A549 (cell line): ENCODE measurements around the gene SLC24A3. TPM values are rescaled to one million over a fixed set of nuclear protein-coding genes. Genes with fewer than 3 reads are reported as not detected.

Experiments
- ATAC-seq, 2 experiments: fragments of 200-7000 bp in 1 of 2; fragments of >200 bp in 1 of 2; cut with Nextera tagmentation in 1 of 2; cut with Tn5 transposase in 1 of 2; 3 replicates each; pipeline versions ENCODE4 v1.8.0 to v1.9.1; 2018 to 2020; ENCODE audit warnings: mild to moderate bottlenecking in 1 of 2, moderate library complexity in 1 of 2
- CTCF ChIA-PET: fragments of 300-600 bp; sonication (Branson Sonifier 250); formaldehyde crosslinking; extraction: SDS; loops from one replicate; lab custom pipeline; 2021; ENCODE audit warnings: antibody characterized with exemption, inconsistent platforms; lab: Yijun Ruan, JAX
- POLR2A ChIA-PET: fragments of 350-600 bp; formaldehyde crosslinking; extraction: SDS; loops from one replicate; lab custom pipeline; 2021; ENCODE audit warnings: antibody characterized with exemption, inconsistent platforms; lab: Yijun Ruan, JAX
- DNase-seq, 2 experiments: peaks; one replicate each; pipeline versions ENCODE4 v3.0.0 to v3.0.0-alpha.2; 2011 to 2016; ENCODE audit warnings: low read depth in 1 of 2, low spot score in 1 of 2
- FAIRE-seq: peaks from 2 replicates; lab custom pipeline; 2011; peaks lifted over from hg19 to GRCh38; lab: Jason Lieb, UNC
- H3K27ac ChIP-seq, 2 experiments: fragments of >200 bp; sonication (Bioruptor Twin); formaldehyde crosslinking; 3 replicates each; pipeline ENCODE4 v1.5.1; 2016 to 2017
- H3K4me1 ChIP-seq: fragments of >200 bp; sonication (Bioruptor Twin); formaldehyde crosslinking; 3 replicates; pipeline ENCODE4 v1.6.1; 2016
- H3K4me2 ChIP-seq: fragments of >200 bp; sonication (Bioruptor Twin); formaldehyde crosslinking; 3 replicates; pipeline ENCODE4 v1.6.1; 2016
- H3K4me3 ChIP-seq: fragments of >200 bp; sonication (Bioruptor Twin); formaldehyde crosslinking; 3 replicates; pipeline ENCODE4 v1.5.1; 2016
- H3K9me3 ChIP-seq: fragments of >200 bp; sonication (Bioruptor Twin); formaldehyde crosslinking; 3 replicates; pipeline ENCODE4 v1.6.1; 2016
- BHLHE40 ChIP-seq: IDR thresholded peaks from 2 replicates; pipeline ENCODE4 v1.6.1; 2012; ENCODE audit warnings: low read depth, low read length, inconsistent platforms
- CBX8 ChIP-seq: fragments of 200-600 bp; sonication (generic); IDR thresholded peaks from 2 replicates; pipeline ENCODE4 v1.6.1; 2016
- CEBPB ChIP-seq, 2 experiments: fragments of >200 bp in 1 of 2; sonication (Bioruptor Twin) in 1 of 2; formaldehyde crosslinking in 1 of 2; IDR thresholded peaks; 2 replicates each; pipeline ENCODE4 v1.6.1; 2012 to 2016
- CHD2 ChIP-seq: fragments of 150-350 bp; IDR thresholded peaks from 2 replicates; pipeline ENCODE4 v1.6.1; 2014; ENCODE audit warnings: low read length; ENCODE audit not compliant: partially characterized antibody
- CHD4 ChIP-seq: fragments of 200-600 bp; sonication (generic); IDR thresholded peaks from 2 replicates; pipeline ENCODE4 v1.6.1; 2016; ENCODE audit warnings: antibody characterized with exemption, mild to moderate bottlenecking, borderline replicate concordance
- EHMT2 ChIP-seq: fragments of 200-600 bp; sonication (generic); IDR thresholded peaks from 2 replicates; pipeline ENCODE4 v1.6.1; 2016; ENCODE audit warnings: antibody characterized with exemption, low read depth, mild to moderate bottlenecking, moderate library complexity
- ESRRA ChIP-seq: fragments of 150-350 bp; IDR thresholded peaks from 2 replicates; pipeline ENCODE4 v1.6.1; 2014; ENCODE audit warnings: mild to moderate bottlenecking, low read length, borderline replicate concordance
- FOSL2 ChIP-seq, 2 experiments: fragments of 450-650 bp in 1 of 2; fragments of >200 bp in 1 of 2; sonication (Bioruptor Twin) in 1 of 2; formaldehyde crosslinking; IDR thresholded peaks; 2 replicates each; pipeline versions ENCODE4 v1.5.0 to v1.6.1; 2016 to 2020; ENCODE audit warnings: mild to moderate bottlenecking in 1 of 2, moderate library complexity in 1 of 2
- HDAC2 ChIP-seq: fragments of 200-600 bp; sonication (generic); IDR thresholded peaks from 2 replicates; pipeline ENCODE4 v1.6.1; 2016
- HOXA7 ChIP-seq: fragments of 250-450 bp; sonication (Bioruptor Pico); IDR thresholded peaks from 2 replicates; pipeline ENCODE4 v1.5.0; 2020; ENCODE audit warnings: mild to moderate bottlenecking, moderate library complexity
- HOXB13 ChIP-seq: fragments of 250-450 bp; sonication (Bioruptor Pico); IDR thresholded peaks from 2 replicates; pipeline ENCODE4 v1.5.0; 2020; ENCODE audit warnings: low read depth, mild to moderate bottlenecking, moderate library complexity
- HOXB5 ChIP-seq: fragments of 250-450 bp; sonication (Bioruptor Pico); IDR thresholded peaks from 2 replicates; pipeline ENCODE4 v1.5.0; 2020; ENCODE audit warnings: mild to moderate bottlenecking, moderate library complexity
- JUN ChIP-seq, 2 experiments: fragments of >200 bp; sonication (Bioruptor Twin); formaldehyde crosslinking; IDR thresholded peaks; 2 replicates in 1 of 2; 3 replicates in 1 of 2; pipeline ENCODE4 v1.6.1; 2016 to 2017
- JUNB ChIP-seq: fragments of >200 bp; sonication (Bioruptor Twin); formaldehyde crosslinking; IDR thresholded peaks from 2 replicates; pipeline ENCODE4 v1.6.1; 2016
- MAFK ChIP-seq: fragments of 450-650 bp; IDR thresholded peaks from 2 replicates; pipeline ENCODE4 v1.6.1; 2014; ENCODE audit not compliant: partially characterized antibody
- MYC ChIP-seq: IDR thresholded peaks from 2 replicates; pipeline ENCODE4 v1.6.1; 2012; ENCODE audit warnings: mild to moderate bottlenecking, inconsistent platforms, low read length, improper control_type of control experiment, borderline replicate concordance
- NFE2L2 ChIP-seq: fragments of 150-350 bp; conservative IDR thresholded peaks from 2 replicates; pipeline ENCODE4 v1.6.1; 2014; ENCODE audit warnings: low read length
- PHF8 ChIP-seq: fragments of 200-600 bp; sonication (generic); IDR thresholded peaks from 2 replicates; pipeline ENCODE4 v1.6.1; 2016; ENCODE audit warnings: low read depth, mild to moderate bottlenecking, antibody characterized with exemption, moderate library complexity, borderline replicate concordance
- RAD21 ChIP-seq, 2 experiments: fragments of >200 bp in 1 of 2; sonication (Bioruptor Twin) in 1 of 2; formaldehyde crosslinking in 1 of 2; IDR thresholded peaks in 1 of 2; conservative IDR thresholded peaks in 1 of 2; 2 replicates in 1 of 2; 3 replicates in 1 of 2; pipeline ENCODE4 v1.6.1; 2012 to 2018; ENCODE audit warnings: inconsistent platforms in 1 of 2
- TP53 ChIP-seq: fragments of 250-450 bp; sonication (Bioruptor Pico); IDR thresholded peaks from 2 replicates; pipeline ENCODE4 v1.5.0; 2021; ENCODE audit warnings: mild to moderate bottlenecking, moderate library complexity
- ZC3H11A ChIP-seq: fragments of 450-650 bp; IDR thresholded peaks from 2 replicates; pipeline ENCODE4 v1.6.1; 2014; ENCODE audit warnings: antibody characterized with exemption, mild to moderate bottlenecking
- WGBS: methylation state at CpG from one replicate; pipeline ENCODE4 v1.1.6; 2017; ENCODE audit errors: missing lambda C conversion rate; 5-methylcytosine and 5-hydroxymethylcytosine counted together
- polyA plus RNA-seq, 4 experiments: library from polyadenylated mRNA; depleted of rRNA in 3 of 4; stranded (reverse); fragments of >200 nt; fragmentation: RNase III in 1 of 4; extraction: RNeasy Plus Mini Kit Qiagen cat#74134 plus additional on column Dnase treatment in 1 of 4; gene quantifications; 2 replicates in 3 of 4; 3 replicates in 1 of 4; pipeline ENCODE4 v1.2.3, GENCODE V29; 2011 to 2017
- TF ChIP-seq, protein P1 (sequence below): fragments of >200 bp; sonication (Bioruptor Twin); formaldehyde crosslinking; IDR thresholded peaks from 2 replicates; pipeline ENCODE4 v1.6.1; 2016
- TF ChIP-seq, protein P2 (sequence below): fragments of 250-450 bp; sonication (Bioruptor Pico); IDR thresholded peaks from 2 replicates; pipeline ENCODE4 v1.5.0; 2020; ENCODE audit warnings: low read depth, mild to moderate bottlenecking, moderate library complexity
- TF ChIP-seq, protein P3 (sequence below): IDR thresholded peaks from 2 replicates; pipeline ENCODE4 v1.6.1; 2012
- TF ChIP-seq, protein P4 (sequence below): IDR thresholded peaks from 2 replicates; pipeline ENCODE4 v1.6.1; 2012; ENCODE audit warnings: low read depth, borderline replicate concordance
- TF ChIP-seq, protein P5 (sequence below): fragments of >200 bp; sonication (Bioruptor Twin); formaldehyde crosslinking; IDR thresholded peaks from 3 replicates; pipeline ENCODE4 v1.5.1; 2016
- TF ChIP-seq, protein P6 (sequence below): fragments of 250-450 bp; sonication (Bioruptor Pico); IDR thresholded peaks from 2 replicates; pipeline ENCODE4 v1.5.0; 2021; ENCODE audit warnings: mild to moderate bottlenecking, moderate library complexity, borderline replicate concordance
- TF ChIP-seq, protein P7 (sequence below): IDR thresholded peaks from 2 replicates; pipeline ENCODE4 v1.6.1; 2012

SLC24A3 gene
- polyA plus RNA-seq, 2 of the 4 experiments (the other 2 are of a cell fraction), result 0.08 TPM; not detected in 1

DNA sequence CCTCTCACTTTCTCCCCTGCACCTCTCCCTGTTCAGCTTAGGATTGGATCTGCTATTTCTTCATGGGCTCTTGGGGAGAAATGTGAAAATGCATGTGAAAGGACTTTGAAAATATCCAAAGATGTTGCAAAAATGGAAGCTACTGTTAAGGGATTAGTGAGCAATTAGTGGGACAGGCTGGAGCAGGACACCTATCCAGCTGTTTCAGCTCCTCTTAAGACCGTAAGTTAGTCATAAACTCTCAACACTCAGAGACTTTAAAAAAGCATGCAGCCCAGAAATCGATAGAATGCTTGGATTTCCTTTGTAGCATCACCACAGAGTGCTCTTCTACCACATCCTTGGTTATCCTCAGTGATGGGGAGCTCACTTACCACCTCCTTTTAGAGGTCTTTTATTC lies 88.7 kb downstream of the SLC24A3 start:
- H3K4me1 ChIP-seq, result no peaks in the 10 kb centered on the region
- no peak for DNase-seq
- CTCF ChIA-PET, result interaction anchor here (1.0 to 1.1 kb wide), 3 partner anchors 9 to 16 kb away, joined by 3 to 4 read pairs (median 3); no protein-coding TSS in a partner anchor
- ATAC-seq, result no peak
- TF ChIP-seq BHLHE40, result no peak
- TF ChIP-seq PHF8, result no peak
- TF ChIP-seq HDAC2, result no peak
- no peak for TF ChIP-seq RAD21 (conservative IDR thresholded peaks at IDR 0.05 in 1 of 2, IDR thresholded peaks at IDR 0.05 in 1 of 2)
- TF ChIP-seq, protein P1, sequence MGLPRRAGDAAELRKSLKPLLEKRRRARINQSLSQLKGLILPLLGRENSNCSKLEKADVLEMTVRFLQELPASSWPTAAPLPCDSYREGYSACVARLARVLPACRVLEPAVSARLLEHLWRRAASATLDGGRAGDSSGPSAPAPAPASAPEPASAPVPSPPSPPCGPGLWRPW, result no peak
- TF ChIP-seq MYC, result no peak
- no peak for TF ChIP-seq CHD4
- no peak for TF ChIP-seq CBX8
- TF ChIP-seq, protein P2, sequence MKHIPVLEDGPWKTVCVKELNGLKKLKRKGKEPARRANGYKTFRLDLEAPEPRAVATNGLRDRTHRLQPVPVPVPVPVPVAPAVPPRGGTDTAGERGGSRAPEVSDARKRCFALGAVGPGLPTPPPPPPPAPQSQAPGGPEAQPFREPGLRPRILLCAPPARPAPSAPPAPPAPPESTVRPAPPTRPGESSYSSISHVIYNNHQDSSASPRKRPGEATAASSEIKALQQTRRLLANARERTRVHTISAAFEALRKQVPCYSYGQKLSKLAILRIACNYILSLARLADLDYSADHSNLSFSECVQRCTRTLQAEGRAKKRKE (CRISPR knock-in tag), result no peak
- TF ChIP-seq HOXB5, result no peak
- TF ChIP-seq FOSL2 (IDR thresholded peaks at IDR 0.05), result no peak
- no peak for TF ChIP-seq FOSL2 (CRISPR knock-in tag; IDR thresholded peaks at IDR 0.05)
- TF ChIP-seq, protein P3, sequence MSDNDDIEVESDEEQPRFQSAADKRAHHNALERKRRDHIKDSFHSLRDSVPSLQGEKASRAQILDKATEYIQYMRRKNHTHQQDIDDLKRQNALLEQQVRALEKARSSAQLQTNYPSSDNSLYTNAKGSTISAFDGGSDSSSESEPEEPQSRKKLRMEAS, result no peak
- TF ChIP-seq, protein P4, sequence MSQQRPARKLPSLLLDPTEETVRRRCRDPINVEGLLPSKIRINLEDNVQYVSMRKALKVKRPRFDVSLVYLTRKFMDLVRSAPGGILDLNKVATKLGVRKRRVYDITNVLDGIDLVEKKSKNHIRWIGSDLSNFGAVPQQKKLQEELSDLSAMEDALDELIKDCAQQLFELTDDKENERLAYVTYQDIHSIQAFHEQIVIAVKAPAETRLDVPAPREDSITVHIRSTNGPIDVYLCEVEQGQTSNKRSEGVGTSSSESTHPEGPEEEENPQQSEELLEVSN, result no peak
- TF ChIP-seq, protein P5, sequence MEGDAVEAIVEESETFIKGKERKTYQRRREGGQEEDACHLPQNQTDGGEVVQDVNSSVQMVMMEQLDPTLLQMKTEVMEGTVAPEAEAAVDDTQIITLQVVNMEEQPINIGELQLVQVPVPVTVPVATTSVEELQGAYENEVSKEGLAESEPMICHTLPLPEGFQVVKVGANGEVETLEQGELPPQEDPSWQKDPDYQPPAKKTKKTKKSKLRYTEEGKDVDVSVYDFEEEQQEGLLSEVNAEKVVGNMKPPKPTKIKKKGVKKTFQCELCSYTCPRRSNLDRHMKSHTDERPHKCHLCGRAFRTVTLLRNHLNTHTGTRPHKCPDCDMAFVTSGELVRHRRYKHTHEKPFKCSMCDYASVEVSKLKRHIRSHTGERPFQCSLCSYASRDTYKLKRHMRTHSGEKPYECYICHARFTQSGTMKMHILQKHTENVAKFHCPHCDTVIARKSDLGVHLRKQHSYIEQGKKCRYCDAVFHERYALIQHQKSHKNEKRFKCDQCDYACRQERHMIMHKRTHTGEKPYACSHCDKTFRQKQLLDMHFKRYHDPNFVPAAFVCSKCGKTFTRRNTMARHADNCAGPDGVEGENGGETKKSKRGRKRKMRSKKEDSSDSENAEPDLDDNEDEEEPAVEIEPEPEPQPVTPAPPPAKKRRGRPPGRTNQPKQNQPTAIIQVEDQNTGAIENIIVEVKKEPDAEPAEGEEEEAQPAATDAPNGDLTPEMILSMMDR, result no peak
- TF ChIP-seq TP53 (CRISPR knock-in tag), result no peak
- TF ChIP-seq HOXB13, result no peak
- TF ChIP-seq JUNB, result no peak
- TF ChIP-seq JUN (IDR thresholded peaks at IDR 0.05), result no peak
- TF ChIP-seq, all 56 proteins: peak for 0
- 4% methylated on average over 2 of the region's 2 CpGs for WGBS
- Histone ChIP-seq H3K4me3 (no peak overlapping the region), H3K27ac (no peak overlapping the region), H3K9me3 (peaks cover 3% of the 10 kb centered on the region; the same call in 1 of the 3 replicates), H3K4me2 (no peak overlapping the region)
- FAIRE-seq, result no peak
- POLR2A ChIA-PET, result interaction anchor here (0.5 kb wide), 1 partner anchor 12 kb away, joined by 3 read pairs; no protein-coding TSS in a partner anchor

DNA sequence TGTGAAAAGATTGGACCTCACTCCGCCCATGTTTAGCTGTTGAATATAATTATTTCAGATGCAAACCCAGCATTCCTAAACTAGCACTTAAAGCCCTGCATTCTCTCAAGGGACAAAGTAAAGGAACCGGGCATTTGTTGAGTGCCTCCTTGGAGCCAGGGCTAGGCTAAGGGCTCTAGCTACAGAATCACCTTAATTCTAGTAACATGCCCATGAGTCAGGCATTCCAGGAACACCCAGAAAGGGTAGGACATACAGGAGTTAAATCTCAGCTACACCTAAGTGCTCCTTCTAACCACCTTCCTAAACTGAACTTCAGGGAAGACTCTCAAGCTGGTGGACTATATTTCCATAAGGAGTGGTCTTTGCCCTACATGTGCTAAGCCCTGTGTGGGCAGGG lies 89.4 kb downstream of the SLC24A3 start:
- Histone ChIP-seq H3K4me1 (no peaks in the 10 kb centered on the region), H3K27ac (no peak overlapping the region), H3K4me2 (no peak overlapping the region), H3K9me3 (peaks cover 3% of the 10 kb centered on the region; the same call in 1 of the 3 replicates), H3K4me3 (no peak overlapping the region)
- ATAC-seq (no peak), DNase-seq (no peak), FAIRE-seq (no peak)
- CTCF ChIA-PET, result interaction anchor here (1.1 kb wide), 1 partner anchor 10 kb away, joined by 4 read pairs; no protein-coding TSS in a partner anchor
- WGBS, result 0% methylated on average over 2 of the region's 2 CpGs
- POLR2A ChIA-PET, result no interaction called here
- TF ChIP-seq EHMT2 (no peak), ZC3H11A (no peak), HOXA7 (CRISPR knock-in tag) (no peak), BHLHE40 (no peak), NFE2L2 (no peak), CHD2 (no peak), HOXB5 (no peak), MAFK (no peak), CEBPB (IDR thresholded peaks at IDR 0.05) (no peak), TP53 (CRISPR knock-in tag) (no peak), ESRRA (no peak)
- TF ChIP-seq, protein P1, result no peak
- TF ChIP-seq, protein P6, sequence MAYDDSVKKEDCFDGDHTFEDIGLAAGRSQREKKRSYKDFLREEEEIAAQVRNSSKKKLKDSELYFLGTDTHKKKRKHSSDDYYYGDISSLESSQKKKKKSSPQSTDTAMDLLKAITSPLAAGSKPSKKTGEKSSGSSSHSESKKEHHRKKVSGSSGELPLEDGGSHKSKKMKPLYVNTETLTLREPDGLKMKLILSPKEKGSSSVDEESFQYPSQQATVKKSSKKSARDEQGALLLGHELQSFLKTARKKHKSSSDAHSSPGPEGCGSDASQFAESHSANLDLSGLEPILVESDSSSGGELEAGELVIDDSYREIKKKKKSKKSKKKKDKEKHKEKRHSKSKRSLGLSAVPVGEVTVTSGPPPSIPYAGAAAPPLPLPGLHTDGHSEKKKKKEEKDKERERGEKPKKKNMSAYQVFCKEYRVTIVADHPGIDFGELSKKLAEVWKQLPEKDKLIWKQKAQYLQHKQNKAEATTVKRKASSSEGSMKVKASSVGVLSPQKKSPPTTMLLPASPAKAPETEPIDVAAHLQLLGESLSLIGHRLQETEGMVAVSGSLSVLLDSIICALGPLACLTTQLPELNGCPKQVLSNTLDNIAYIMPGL (CRISPR knock-in tag), result no peak
- TF ChIP-seq, protein P7, sequence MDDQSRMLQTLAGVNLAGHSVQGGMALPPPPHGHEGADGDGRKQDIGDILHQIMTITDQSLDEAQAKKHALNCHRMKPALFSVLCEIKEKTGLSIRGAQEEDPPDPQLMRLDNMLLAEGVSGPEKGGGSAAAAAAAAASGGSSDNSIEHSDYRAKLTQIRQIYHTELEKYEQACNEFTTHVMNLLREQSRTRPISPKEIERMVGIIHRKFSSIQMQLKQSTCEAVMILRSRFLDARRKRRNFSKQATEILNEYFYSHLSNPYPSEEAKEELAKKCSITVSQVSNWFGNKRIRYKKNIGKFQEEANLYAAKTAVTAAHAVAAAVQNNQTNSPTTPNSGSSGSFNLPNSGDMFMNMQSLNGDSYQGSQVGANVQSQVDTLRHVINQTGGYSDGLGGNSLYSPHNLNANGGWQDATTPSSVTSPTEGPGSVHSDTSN, result no peak
- TF ChIP-seq, protein P4, result no peak
